NB4 (cell line): ENCODE data around the gene PDE3B.

Experiments
- MYC ChIP-seq: IDR thresholded peaks from 2 replicates; pipeline ENCODE4 v1.6.1; 2011; ENCODE audit warnings: low read depth, low read length
- POLR2A ChIP-seq: IDR thresholded peaks from 2 replicates; pipeline ENCODE4 v1.6.1; 2011; ENCODE audit warnings: mild to moderate bottlenecking; ENCODE audit not compliant: insufficient read length; ENCODE audit errors: extremely low read depth
- TF ChIP-seq, protein P1 (sequence below): IDR thresholded peaks from one replicate; pipeline ENCODE4 v1.5.1; 2012; ENCODE audit warnings: low read depth, low read length
- TF ChIP-seq, protein P2 (sequence below): IDR thresholded peaks from 2 replicates; pipeline ENCODE4 v1.6.1; 2011; ENCODE audit warnings: low read depth, low read length

DNA sequence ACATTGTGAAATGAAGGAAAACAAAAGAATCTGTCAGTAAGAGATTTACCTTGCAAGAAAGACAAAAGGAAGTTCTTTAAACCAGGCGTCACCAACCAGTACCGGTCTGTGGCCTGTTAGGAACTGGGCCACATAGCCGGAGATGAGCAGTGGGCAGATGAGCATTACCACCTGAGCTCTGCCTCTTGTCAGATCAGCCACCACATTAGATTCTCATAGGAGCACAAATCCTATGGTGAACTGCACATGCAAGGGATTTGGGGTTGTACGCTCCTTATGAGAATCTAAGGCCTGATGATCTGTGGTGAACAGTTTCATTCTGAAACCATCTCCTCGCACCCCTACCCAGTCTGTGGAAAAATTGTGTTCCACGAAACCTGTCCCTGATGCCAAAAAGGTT, 140.2 kb downstream of the PDE3B start:
- TF ChIP-seq POLR2A (no peak), MYC (no peak)
- TF ChIP-seq, protein P1, sequence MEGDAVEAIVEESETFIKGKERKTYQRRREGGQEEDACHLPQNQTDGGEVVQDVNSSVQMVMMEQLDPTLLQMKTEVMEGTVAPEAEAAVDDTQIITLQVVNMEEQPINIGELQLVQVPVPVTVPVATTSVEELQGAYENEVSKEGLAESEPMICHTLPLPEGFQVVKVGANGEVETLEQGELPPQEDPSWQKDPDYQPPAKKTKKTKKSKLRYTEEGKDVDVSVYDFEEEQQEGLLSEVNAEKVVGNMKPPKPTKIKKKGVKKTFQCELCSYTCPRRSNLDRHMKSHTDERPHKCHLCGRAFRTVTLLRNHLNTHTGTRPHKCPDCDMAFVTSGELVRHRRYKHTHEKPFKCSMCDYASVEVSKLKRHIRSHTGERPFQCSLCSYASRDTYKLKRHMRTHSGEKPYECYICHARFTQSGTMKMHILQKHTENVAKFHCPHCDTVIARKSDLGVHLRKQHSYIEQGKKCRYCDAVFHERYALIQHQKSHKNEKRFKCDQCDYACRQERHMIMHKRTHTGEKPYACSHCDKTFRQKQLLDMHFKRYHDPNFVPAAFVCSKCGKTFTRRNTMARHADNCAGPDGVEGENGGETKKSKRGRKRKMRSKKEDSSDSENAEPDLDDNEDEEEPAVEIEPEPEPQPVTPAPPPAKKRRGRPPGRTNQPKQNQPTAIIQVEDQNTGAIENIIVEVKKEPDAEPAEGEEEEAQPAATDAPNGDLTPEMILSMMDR: no peak
- TF ChIP-seq, protein P2, sequence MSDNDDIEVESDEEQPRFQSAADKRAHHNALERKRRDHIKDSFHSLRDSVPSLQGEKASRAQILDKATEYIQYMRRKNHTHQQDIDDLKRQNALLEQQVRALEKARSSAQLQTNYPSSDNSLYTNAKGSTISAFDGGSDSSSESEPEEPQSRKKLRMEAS: no peak
